WTC11 (cell line): ENCODE measurements around the gene IL1RAPL2. TPM values are rescaled to one million over a fixed set of nuclear protein-coding genes. Genes with fewer than 3 reads are reported as not detected.

Experiments used
- ATAC-seq: fragments of 200-7000 bp; cut with Tn5 transposase; 2 replicates; pipeline ENCODE4 v1.10.0; 2021; ENCODE audit warnings: mild to moderate bottlenecking, moderate library complexity
- CTCF ChIA-PET: fragments of 300-600 bp; sonication (Branson Sonifier 250); formaldehyde crosslinking; loops from one replicate; lab custom pipeline; 2021; ENCODE audit warnings: antibody characterized with exemption; lab: Charles Lee
- POLR2A ChIA-PET: fragments of 350-600 bp; sonication (Branson Sonifier 250); formaldehyde crosslinking; loops from one replicate; lab custom pipeline; 2021; ENCODE audit warnings: antibody characterized with exemption; lab: Charles Lee
- DNase-seq: peaks from one replicate; pipeline ENCODE4 v3.0.0; 2021; ENCODE audit warnings: low spot score
- H3K27ac Mint-ChIP-seq: 2 replicates; pipeline ENCODE4 v1.8.0; 2021; ENCODE audit warnings: mixed read lengths
- H3K27me3 Mint-ChIP-seq: 2 replicates; pipeline ENCODE4 v1.8.0; 2021; ENCODE audit warnings: low read depth, mild to moderate bottlenecking, moderate library complexity, mixed read lengths
- H3K36me3 Mint-ChIP-seq: 2 replicates; pipeline ENCODE4 v1.8.0; 2021; ENCODE audit warnings: mixed read lengths
- H3K4me1 Mint-ChIP-seq: 2 replicates; pipeline ENCODE4 v1.8.0; 2022; ENCODE audit warnings: mixed read lengths
- H3K4me3 Mint-ChIP-seq: 2 replicates; pipeline ENCODE4 v1.8.0; 2021; ENCODE audit warnings: mild to moderate bottlenecking, moderate library complexity, mixed read lengths
- H3K9me3 Mint-ChIP-seq: 2 replicates; pipeline ENCODE4 v1.8.0; 2021; ENCODE audit warnings: mixed read lengths
- CBFB ChIP-seq: sonication (generic); formaldehyde crosslinking; IDR thresholded peaks from 2 replicates; pipeline ENCODE4 v1.8.1; 2022; ENCODE audit warnings: mild to moderate bottlenecking, low read depth, missing genetic modification reagents
- CREB1 ChIP-seq: sonication (generic); formaldehyde crosslinking; IDR thresholded peaks from 2 replicates; pipeline ENCODE4 v1.8.0; 2023; ENCODE audit warnings: mild to moderate bottlenecking, missing genetic modification reagents
- E2F4 ChIP-seq: sonication (generic); formaldehyde crosslinking; IDR thresholded peaks from 2 replicates; pipeline ENCODE4 v1.8.1; 2022; ENCODE audit warnings: low read depth, mild to moderate bottlenecking, moderate library complexity, missing genetic modification reagents, borderline replicate concordance
- FOXJ3 ChIP-seq: sonication (generic); formaldehyde crosslinking; IDR thresholded peaks from 2 replicates; pipeline ENCODE4 v1.9.0; 2021; ENCODE audit warnings: missing genetic modification reagents, mild to moderate bottlenecking, borderline replicate concordance
- GABPB1 ChIP-seq: sonication (generic); formaldehyde crosslinking; IDR thresholded peaks from 2 replicates; pipeline ENCODE4 v1.8.1; 2023; ENCODE audit warnings: mild to moderate bottlenecking, missing genetic modification reagents
- IRF1 ChIP-seq: sonication (generic); formaldehyde crosslinking; IDR thresholded peaks from 2 replicates; pipeline ENCODE4 v1.8.0; 2023; ENCODE audit warnings: missing genetic modification reagents
- IRF2 ChIP-seq: sonication (generic); formaldehyde crosslinking; IDR thresholded peaks from 2 replicates; pipeline ENCODE4 v1.8.0; 2022; ENCODE audit warnings: low read depth, missing genetic modification reagents, borderline replicate concordance
- JAZF1 ChIP-seq: fragments of 250-450 bp; sonication (Bioruptor Pico); IDR thresholded peaks from 2 replicates; pipeline ENCODE4 v1.9.0; 2021; ENCODE audit warnings: moderate library complexity, mild to moderate bottlenecking, inconsistent platforms
- JUN ChIP-seq: sonication (generic); formaldehyde crosslinking; IDR thresholded peaks from 2 replicates; pipeline ENCODE4 v1.8.0; 2023; ENCODE audit warnings: mild to moderate bottlenecking, missing genetic modification reagents
- MXD4 ChIP-seq: fragments of 250-450 bp; sonication (Bioruptor Pico); IDR thresholded peaks from 2 replicates; pipeline ENCODE4 v1.8.0; 2021; ENCODE audit warnings: mild to moderate bottlenecking, moderate library complexity, borderline replicate concordance
- MYBL2 ChIP-seq: sonication (generic); formaldehyde crosslinking; IDR thresholded peaks from 2 replicates; pipeline ENCODE4 v1.8.1; 2023; ENCODE audit warnings: mild to moderate bottlenecking, moderate library complexity, missing genetic modification reagents
- NR1H2 ChIP-seq: sonication (generic); formaldehyde crosslinking; IDR thresholded peaks from 2 replicates; pipeline ENCODE4 v1.9.0; 2021; ENCODE audit warnings: mild to moderate bottlenecking, moderate library complexity, missing genetic modification reagents
- PRDM15 ChIP-seq: sonication (generic); formaldehyde crosslinking; IDR thresholded peaks from 2 replicates; pipeline ENCODE4 v1.8.0; 2022; ENCODE audit warnings: missing genetic modification reagents
- RORB ChIP-seq: fragments of 250-450 bp; sonication (Bioruptor Pico); IDR thresholded peaks from 2 replicates; pipeline ENCODE4 v1.9.0; 2021; ENCODE audit warnings: mild to moderate bottlenecking
- SP1 ChIP-seq: sonication (generic); formaldehyde crosslinking; conservative IDR thresholded peaks from 2 replicates; pipeline ENCODE4 v1.8.1; 2022; ENCODE audit warnings: missing genetic modification reagents
- STAT6 ChIP-seq: sonication (generic); formaldehyde crosslinking; conservative IDR thresholded peaks from 2 replicates; pipeline ENCODE4 v1.8.1; 2023; ENCODE audit warnings: mild to moderate bottlenecking, low read depth, missing genetic modification reagents, moderate library complexity
- ZNF219 ChIP-seq: sonication (generic); formaldehyde crosslinking; IDR thresholded peaks from 2 replicates; pipeline ENCODE4 v1.8.0; 2023; ENCODE audit warnings: missing genetic modification reagents, mild to moderate bottlenecking, borderline replicate concordance
- ZNF396 ChIP-seq: fragments of 250-450 bp; sonication (Bioruptor Pico); IDR thresholded peaks from 2 replicates; pipeline ENCODE4 v1.8.0; 2021; ENCODE audit warnings: mild to moderate bottlenecking, moderate library complexity, borderline replicate concordance
- ZNF416 ChIP-seq: fragments of 250-450 bp; sonication (Bioruptor Pico); IDR thresholded peaks from 2 replicates; pipeline ENCODE4 v1.9.0; 2021; ENCODE audit warnings: mild to moderate bottlenecking, inconsistent platforms
- total RNA-seq: library from RNA; stranded (reverse); gene quantifications from 3 replicates; pipeline ENCODE4 v1.2.3, GENCODE V29; 2021
- TF ChIP-seq, protein P1 (sequence below): sonication (generic); formaldehyde crosslinking; IDR thresholded peaks from 2 replicates; pipeline ENCODE4 v1.8.0; 2023; ENCODE audit warnings: missing genetic modification reagents, mild to moderate bottlenecking, borderline replicate concordance
- TF ChIP-seq, protein P2 (sequence below): sonication (generic); formaldehyde crosslinking; IDR thresholded peaks from 2 replicates; pipeline ENCODE4 v1.8.0; 2023; ENCODE audit warnings: mild to moderate bottlenecking, missing genetic modification reagents

The IL1RAPL2 gene
- total RNA-seq, 1 experiment from 2014 or later: 0.09 TPM

DNA sequence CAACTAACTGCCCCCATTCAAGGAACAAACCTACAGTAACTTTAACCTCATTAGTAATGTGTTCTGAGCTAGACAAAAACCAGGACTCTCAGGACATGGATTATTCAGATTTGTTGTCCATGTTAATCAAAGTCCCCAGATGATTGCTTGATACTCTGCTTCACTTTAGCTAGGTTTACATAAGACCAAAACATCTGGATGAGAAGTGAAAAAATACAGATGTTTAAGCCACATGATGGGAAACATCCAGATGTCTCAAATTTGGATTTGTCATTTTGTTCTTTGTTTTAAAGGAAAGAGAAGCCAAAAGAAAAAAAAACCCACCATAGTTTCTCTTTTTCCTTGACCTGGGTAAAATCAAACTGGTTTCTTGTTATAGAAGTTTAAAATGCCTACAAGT lies 1207.8 kb downstream of the IL1RAPL2 start (continued):
- TF ChIP-seq MXD4 (CRISPR knock-in tag) (no peak), PRDM15 (no peak), ZNF416 (CRISPR knock-in tag) (no peak), JAZF1 (CRISPR knock-in tag) (no peak)

DNA sequence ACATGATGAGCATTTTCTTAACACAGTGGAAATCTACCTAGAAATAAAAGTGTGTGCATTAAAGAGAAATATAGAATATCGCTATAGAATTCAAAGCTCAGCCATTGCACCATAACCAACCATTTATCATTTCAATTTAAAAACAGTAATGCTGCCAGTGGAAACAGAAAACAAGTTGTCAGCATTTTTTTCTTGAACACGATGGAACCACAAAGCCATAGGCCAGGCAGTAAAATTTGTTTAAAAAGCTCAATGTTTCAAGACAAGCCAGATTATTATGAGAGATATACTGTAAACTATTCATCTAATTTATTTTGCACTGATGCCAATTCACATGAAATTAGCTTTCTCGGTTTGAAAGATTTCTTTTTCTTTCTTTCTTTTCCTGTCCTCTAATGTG lies 1209.7 kb downstream of the IL1RAPL2 start:
- ATAC-seq: no peak
- ChIA-PET POLR2A (no interaction called here), CTCF (no interaction called here)

More for the DNA sequence above, 1209.7 kb downstream of the IL1RAPL2 start:
- Mint-ChIP-seq H3K27me3 (no peaks in the 10 kb centered on the region), H3K4me3 (no peak overlapping the region), H3K27ac (no peak overlapping the region), H3K4me1 (no peaks in the 10 kb centered on the region), H3K9me3 (no peaks in the 10 kb centered on the region), H3K36me3 (no peaks in the 10 kb centered on the region)
- no peak for DNase-seq
- TF ChIP-seq FOXJ3 (no peak), IRF2 (CRISPR knock-in tag) (no peak), STAT6 (CRISPR knock-in tag) (no peak), MYBL2 (no peak), ZNF219 (CRISPR knock-in tag) (no peak), ZNF396 (CRISPR knock-in tag) (no peak), JUN (CRISPR knock-in tag) (no peak), RORB (CRISPR knock-in tag) (no peak), GABPB1 (CRISPR knock-in tag) (no peak), CBFB (no peak), E2F4 (CRISPR knock-in tag) (no peak), NR1H2 (CRISPR knock-in tag) (no peak), SP1 (CRISPR knock-in tag) (no peak), CREB1 (no peak), IRF1 (CRISPR knock-in tag) (no peak)
- TF ChIP-seq, protein P1, sequence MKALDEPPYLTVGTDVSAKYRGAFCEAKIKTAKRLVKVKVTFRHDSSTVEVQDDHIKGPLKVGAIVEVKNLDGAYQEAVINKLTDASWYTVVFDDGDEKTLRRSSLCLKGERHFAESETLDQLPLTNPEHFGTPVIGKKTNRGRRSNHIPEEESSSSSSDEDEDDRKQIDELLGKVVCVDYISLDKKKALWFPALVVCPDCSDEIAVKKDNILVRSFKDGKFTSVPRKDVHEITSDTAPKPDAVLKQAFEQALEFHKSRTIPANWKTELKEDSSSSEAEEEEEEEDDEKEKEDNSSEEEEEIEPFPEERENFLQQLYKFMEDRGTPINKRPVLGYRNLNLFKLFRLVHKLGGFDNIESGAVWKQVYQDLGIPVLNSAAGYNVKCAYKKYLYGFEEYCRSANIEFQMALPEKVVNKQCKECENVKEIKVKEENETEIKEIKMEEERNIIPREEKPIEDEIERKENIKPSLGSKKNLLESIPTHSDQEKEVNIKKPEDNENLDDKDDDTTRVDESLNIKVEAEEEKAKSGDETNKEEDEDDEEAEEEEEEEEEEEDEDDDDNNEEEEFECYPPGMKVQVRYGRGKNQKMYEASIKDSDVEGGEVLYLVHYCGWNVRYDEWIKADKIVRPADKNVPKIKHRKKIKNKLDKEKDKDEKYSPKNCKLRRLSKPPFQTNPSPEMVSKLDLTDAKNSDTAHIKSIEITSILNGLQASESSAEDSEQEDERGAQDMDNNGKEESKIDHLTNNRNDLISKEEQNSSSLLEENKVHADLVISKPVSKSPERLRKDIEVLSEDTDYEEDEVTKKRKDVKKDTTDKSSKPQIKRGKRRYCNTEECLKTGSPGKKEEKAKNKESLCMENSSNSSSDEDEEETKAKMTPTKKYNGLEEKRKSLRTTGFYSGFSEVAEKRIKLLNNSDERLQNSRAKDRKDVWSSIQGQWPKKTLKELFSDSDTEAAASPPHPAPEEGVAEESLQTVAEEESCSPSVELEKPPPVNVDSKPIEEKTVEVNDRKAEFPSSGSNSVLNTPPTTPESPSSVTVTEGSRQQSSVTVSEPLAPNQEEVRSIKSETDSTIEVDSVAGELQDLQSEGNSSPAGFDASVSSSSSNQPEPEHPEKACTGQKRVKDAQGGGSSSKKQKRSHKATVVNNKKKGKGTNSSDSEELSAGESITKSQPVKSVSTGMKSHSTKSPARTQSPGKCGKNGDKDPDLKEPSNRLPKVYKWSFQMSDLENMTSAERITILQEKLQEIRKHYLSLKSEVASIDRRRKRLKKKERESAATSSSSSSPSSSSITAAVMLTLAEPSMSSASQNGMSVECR: no peak
- TF ChIP-seq, protein P2, sequence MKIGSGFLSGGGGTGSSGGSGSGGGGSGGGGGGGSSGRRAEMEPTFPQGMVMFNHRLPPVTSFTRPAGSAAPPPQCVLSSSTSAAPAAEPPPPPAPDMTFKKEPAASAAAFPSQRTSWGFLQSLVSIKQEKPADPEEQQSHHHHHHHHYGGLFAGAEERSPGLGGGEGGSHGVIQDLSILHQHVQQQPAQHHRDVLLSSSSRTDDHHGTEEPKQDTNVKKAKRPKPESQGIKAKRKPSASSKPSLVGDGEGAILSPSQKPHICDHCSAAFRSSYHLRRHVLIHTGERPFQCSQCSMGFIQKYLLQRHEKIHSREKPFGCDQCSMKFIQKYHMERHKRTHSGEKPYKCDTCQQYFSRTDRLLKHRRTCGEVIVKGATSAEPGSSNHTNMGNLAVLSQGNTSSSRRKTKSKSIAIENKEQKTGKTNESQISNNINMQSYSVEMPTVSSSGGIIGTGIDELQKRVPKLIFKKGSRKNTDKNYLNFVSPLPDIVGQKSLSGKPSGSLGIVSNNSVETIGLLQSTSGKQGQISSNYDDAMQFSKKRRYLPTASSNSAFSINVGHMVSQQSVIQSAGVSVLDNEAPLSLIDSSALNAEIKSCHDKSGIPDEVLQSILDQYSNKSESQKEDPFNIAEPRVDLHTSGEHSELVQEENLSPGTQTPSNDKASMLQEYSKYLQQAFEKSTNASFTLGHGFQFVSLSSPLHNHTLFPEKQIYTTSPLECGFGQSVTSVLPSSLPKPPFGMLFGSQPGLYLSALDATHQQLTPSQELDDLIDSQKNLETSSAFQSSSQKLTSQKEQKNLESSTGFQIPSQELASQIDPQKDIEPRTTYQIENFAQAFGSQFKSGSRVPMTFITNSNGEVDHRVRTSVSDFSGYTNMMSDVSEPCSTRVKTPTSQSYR (CRISPR knock-in tag): no peak
